DMS 273 (cell line): ENCODE measurements around the gene C1QTNF2.

ENCODE experiments used
- DNase-seq: peaks from one replicate; lab custom pipeline; 2025; ENCODE audit not compliant: unreplicated experiment; lab: John Stamatoyannopoulos, UW

Gene C1QTNF2

GRCh38 chr5:160375701-160376100 lies 5.3 kb upstream of the C1QTNF2 start:
- no peak for DNase-seq

- no peak for DNase-seq
Observed at GRCh38 chr5:160375166-160375565, 4.7 kb upstream of the C1QTNF2 start.

DNA sequence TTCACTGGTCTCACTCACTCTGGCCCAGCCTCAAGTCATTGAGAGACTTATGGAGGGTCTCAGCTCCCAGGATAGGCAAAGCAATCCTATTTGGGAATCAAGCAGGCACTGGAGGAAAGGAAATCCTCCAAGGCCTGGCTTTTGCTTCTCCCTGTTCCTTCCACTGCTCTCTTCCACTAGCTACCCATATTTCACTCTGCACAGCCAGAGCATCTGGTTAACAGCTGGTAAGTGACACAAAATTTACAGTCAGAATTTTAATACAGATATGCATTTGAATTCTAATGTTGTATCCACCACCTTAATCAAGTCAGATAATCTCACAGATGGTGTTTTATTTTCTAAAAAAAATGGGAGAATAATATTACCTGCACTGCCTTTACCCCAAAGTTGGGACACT lies 868 bp upstream of the C1QTNF2 start:
- peak; percentile 54 for DNase-seq

GRCh38 chr5:160370713-160371034 lies 248 bp upstream of the C1QTNF2 start:
- no peak for DNase-seq

GRCh38 chr5:160367885-160368284 lies 2.5 kb downstream of the C1QTNF2 start:
- no peak for DNase-seq

DNA sequence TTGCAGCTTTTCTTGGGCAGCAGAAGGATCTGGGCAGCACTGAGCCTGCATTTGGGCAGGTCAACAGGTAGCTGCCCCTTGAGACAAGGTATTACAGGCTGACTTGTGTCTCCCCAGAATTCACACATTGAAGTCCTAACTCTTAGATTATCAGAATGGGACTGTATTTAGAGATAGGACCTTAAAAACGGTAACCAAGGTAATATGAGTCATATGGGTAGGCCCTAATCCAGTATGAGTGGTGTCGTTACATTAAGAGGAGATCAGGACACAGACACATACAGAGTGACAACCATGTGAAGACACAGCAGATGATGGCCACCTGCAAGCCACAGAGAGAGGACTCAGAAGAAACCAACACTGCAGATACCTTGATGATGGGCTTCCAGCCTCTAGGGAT lies 3.2 kb downstream of the C1QTNF2 start:
- no peak for DNase-seq

DNA sequence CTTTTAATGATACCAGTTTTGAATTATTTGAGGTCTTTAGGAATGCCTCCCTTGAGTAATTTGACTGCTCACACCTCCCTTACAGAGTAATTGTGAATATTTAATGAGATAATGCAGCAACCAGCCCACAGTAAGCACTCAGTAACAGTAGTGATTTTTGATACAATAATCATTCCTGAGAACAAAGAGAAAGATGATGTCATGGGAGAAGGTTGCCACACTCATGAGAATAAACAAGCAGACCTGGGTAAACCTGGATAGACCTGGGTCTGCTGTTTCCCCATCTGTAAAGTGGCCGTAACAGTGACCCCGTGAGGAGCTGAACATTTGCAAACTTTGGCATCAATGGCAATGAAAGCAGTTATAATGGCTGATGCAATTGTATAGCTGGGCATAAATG lies 4.2 kb downstream of the C1QTNF2 start:
- DNase-seq = no peak

DNA sequence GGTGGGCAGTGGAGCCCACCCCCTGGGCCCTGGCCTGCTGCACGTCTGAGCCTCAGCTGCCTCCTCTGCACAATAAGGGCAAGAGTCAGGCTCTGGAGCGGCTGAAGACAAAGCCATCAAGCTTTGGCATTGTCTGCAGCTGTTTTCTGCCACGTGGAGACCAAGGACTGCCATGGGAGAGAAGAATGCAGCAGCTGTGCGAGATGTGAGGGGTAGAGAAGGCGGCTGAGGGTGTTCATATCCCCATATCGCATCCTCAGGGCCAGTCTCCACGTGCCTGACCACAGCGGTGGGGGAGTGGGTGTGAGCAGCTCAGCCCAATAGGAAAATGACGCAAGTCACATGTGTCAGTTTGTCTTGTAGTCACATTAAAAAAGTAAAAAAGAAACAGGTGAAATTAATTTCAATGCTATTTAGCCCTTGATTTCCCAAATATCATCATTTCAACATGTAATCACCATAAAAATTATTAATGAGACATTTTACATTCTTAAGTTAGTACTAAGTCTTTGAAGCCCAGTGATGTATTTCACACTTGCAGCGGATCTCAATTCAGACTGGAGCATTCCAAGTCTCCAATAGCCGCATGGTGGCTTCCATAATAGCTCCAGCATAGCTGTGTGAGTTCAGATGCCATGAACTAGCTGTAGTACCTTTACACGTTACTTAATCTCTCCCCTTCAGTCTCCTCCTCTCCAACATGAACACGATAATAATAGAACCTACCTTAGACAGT lies 6.6 kb downstream of the C1QTNF2 start:
- DNase-seq = no peak

- DNase-seq = peak; percentile 30
Observed at GRCh38 chr5:160363211-160363610, 7.2 kb downstream of the C1QTNF2 start.

DNA sequence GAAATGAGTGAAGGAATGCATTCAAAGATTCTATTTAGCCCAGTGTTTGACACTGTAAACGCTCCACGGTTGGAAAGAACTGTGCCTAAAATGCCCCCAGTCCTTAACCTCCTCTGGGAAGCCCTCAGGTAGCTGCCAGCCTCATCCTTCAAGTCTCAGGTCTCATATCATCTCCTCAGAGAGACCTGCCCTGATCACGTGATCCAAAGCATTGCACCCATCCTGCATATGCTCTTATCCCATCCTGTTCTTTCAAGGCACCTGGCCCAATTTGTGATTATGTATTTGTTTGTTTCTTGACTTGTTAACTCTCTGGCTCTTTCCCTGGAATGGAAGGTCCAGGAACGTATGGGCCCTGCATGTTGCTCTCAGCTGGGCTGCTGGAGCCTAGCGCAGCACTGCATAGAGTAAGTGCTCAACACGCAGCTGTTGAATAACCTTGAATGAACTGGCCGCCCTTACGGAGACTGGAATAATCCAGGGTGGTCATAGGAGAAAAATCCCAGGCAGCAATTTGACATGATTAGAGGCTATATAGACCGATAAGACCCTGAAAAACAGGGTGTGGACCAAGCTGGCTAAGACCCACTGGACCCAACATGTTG lies 8.7 kb downstream of the C1QTNF2 start:
- DNase-seq = no peak

GRCh38 chr5:160360310-160360709 lies 10.1 kb downstream of the C1QTNF2 start:
- DNase-seq = no peak

- DNase-seq = no peak
Observed at GRCh38 chr5:160359816-160360215, 10.6 kb downstream of the C1QTNF2 start.

DNA sequence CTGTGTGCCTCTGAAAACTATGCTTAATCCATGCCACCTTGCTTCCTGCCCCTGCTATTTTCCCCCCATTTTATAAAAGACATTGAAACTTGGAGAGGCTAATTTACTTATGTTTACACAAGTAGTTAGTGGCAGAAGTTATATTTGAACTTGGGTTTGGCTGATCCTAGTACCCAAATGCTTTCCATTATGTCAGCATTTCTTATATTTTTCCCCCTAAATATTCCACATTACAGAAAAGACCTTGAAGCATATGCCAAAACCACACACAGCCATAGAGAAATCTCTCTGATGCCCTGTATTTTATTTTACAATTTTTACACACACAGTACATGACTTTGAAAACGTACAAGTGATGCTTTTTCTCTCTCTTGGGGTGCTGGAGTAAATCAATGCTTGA lies 11.2 kb downstream of the C1QTNF2 start:
- no peak for DNase-seq

DNA sequence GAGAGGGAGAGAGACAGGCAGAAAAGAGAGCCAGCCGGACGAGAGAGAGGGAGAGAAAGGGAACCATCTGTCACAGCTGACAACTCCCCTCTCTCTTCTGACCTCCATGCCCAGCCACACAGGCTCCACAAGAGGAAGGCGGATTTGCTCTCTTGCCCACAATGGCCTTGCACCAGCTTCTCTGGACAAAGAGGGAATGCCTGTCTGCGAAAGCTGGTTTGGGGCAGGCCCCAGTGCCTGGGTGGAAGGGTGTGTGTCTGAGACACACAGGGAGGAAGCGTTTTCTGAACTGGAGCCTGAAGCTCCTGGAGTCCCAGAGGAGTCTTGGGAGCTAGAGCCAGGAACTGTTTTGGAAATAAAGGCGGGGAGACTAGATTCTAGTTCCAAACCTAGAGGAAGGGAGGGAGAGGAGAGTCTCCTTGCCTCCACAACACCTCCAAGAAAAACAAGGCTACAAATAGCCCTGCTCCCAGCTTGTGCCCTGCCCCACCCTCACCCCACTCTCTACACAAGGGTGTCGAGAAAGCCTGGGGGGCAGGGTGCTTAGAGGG lies 12.5 kb downstream of the C1QTNF2 start:
- peak; percentile 76 for DNase-seq

GRCh38 chr5:160357394-160357793 lies 13.0 kb downstream of the C1QTNF2 start:
- DNase-seq = no peak

GRCh38 chr5:160356550-160357347 lies 13.7 kb downstream of the C1QTNF2 start:
- peak; percentile 29 for DNase-seq

GRCh38 chr5:160354666-160355065 lies 15.8 kb downstream of the C1QTNF2 start:
- no peak for DNase-seq

DNA sequence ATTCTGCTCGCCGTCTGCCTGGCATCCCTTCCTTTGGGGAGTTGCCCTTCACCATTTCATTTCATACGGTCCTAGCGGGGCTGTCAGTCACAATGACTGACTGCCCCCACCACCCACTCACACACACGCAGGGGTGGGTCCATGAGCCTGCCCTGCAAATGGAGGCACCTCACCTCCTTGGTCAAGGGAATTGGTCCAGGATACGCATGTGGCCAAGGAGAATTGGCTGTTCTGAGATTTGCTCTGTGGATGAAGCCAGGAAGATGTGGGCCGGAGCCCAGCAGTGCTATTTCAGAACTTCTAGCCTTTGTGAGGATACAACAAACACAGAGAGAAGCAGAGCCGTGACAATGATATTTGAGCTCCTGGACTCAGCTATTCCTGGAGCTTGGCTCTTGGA lies 17.0 kb downstream of the C1QTNF2 start:
- no peak for DNase-seq

DNA sequence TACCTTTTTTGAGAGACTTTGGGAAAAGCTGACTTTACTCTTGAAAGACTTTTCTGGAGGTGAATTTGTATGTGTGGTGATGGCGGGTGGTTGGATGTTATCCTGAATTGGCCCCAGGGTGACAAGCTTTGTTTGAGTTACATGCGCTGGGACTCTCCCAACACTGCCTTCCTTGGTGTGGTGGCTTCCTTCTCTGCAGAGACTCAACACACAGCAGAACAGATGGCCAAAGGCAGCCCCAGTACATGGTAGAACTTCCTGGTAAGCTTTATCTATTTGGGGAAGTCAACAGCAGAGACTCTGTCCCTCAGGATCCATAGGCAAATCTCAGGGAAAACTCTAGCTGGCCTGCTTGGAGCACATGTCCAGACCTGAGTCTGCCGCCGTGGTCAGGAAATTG lies 18.1 kb downstream of the C1QTNF2 start:
- DNase-seq = no peak

GRCh38 chr5:160349935-160350303 lies 20.5 kb downstream of the C1QTNF2 start:
- DNase-seq = no peak

DNA sequence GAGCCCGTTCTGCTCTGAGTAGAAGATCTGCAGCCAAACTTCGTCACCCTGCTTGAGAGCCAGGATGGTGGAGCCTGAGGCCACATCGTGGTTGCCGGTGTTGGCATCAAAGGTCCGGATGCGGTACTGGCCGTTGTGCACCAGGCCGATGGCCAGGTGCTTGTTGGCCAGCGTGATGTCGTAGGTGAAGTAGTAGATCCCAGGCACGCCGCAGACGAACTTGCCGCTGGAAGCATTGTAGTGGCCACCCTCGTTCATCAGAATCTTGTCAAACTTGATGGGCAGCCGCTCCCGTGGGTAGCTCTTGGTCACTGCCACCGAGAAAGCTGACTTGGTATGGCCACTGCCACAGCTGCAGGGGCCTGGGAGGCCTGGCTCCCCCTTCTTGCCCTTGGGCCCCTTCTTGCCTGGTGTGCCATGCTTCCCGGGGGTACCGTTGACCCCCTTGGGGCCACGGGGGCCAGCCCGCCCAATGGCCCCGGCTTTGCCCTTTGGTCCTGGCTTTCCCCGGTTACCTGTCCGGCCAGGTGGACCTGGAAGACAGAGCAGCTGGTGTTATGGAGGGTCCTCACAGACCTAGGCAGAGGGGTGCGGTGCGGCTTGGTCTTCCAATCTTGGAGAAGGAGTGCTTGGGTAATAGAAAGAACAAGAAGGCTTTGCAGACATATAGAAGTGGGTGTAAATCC lies 21.0 kb downstream of the C1QTNF2 start:
- no peak for DNase-seq
